ENCODE results near the gene DPP10. TPM values are rescaled to one million over a fixed set of nuclear protein-coding genes. Genes with fewer than 3 reads are reported as not detected.

Gene DPP10
- total and polyA plus RNA-seq, 10 donors = 0.02 TPM; not detected in 9

DNA sequence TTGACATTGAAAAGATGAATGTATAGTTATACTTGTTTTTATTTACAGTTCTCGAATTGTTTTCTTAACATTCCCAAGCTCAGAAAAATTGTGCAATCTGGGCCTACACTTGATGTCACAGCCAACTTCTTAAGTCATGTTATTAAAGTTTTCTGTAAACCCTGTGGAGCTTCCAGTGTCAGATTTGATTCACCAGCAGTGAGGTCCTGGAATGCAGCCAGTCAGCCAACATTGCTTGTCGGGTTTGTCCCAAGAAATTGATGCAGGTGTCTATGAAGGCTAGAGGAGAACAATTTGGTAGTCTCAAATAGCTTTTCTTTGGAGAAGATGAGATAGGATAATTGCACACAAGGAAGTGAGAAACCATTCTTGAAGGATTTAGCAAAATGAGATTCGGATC is 732.2 kb downstream of the DPP10 start:
- no peak for DNase-seq
- H3K27me3 ChIP-seq (replicated peaks in 1 of 7) = no peaks in the 10 kb centered on the region
- no peak overlapping the region for H3K27ac ChIP-seq
- TF ChIP-seq, protein P1, sequence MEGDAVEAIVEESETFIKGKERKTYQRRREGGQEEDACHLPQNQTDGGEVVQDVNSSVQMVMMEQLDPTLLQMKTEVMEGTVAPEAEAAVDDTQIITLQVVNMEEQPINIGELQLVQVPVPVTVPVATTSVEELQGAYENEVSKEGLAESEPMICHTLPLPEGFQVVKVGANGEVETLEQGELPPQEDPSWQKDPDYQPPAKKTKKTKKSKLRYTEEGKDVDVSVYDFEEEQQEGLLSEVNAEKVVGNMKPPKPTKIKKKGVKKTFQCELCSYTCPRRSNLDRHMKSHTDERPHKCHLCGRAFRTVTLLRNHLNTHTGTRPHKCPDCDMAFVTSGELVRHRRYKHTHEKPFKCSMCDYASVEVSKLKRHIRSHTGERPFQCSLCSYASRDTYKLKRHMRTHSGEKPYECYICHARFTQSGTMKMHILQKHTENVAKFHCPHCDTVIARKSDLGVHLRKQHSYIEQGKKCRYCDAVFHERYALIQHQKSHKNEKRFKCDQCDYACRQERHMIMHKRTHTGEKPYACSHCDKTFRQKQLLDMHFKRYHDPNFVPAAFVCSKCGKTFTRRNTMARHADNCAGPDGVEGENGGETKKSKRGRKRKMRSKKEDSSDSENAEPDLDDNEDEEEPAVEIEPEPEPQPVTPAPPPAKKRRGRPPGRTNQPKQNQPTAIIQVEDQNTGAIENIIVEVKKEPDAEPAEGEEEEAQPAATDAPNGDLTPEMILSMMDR (IDR thresholded peaks at IDR 0.05 in 8 of 11, conservative IDR thresholded peaks at IDR 0.05 in 3 of 11) = no peak
- no peak for TF ChIP-seq POLR2AphosphoS5 (IDR thresholded peaks at IDR 0.05)
- TF ChIP-seq POLR2A (IDR thresholded peaks at IDR 0.05) = no peak
- intact Hi-C loops (cut with DNase I; ENCODE audit: low total_unique reads) = no loop called here
- WGBS, 5 donors = 66 to 81% (median 74%) methylated on average over 3 of the region's 3 CpGs
- H3K4me1 ChIP-seq = no peaks in the 10 kb centered on the region
- H3K36me3 ChIP-seq = no peaks in the 10 kb centered on the region
- no peak overlapping the region for H3K4me3 ChIP-seq
- H3K9me3 ChIP-seq = no peaks in the 10 kb centered on the region

DNA sequence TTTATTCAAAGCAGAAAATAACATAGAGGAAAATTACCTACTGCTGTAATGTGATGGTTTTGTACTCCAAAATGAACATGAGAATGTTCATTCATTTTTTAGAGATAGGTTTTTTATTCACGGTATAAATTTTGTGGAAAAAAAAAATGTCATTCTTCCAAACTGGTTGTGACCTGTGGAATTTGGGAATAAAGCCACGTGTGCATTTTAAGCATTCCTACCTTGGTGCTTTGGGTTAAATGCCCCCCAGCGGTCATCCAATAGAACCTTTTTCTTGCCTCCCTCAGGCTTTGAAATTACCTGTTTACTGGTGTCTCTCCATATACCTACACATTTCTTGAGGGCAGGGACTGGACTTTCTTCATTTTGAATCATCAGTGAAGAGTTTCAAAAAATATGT is 740.7 kb downstream of the DPP10 start:
- TF ChIP-seq, protein P1 (IDR thresholded peaks at IDR 0.05 in 8 of 11, conservative IDR thresholded peaks at IDR 0.05 in 3 of 11) = no peak
- no peak for TF ChIP-seq POLR2AphosphoS5 (IDR thresholded peaks at IDR 0.05)
- TF ChIP-seq POLR2A (IDR thresholded peaks at IDR 0.05) = no peak
- 41 to 52% (median 49%) methylated on average over 3 of the region's 3 CpGs for WGBS, 5 donors
- intact Hi-C loops (cut with DNase I; ENCODE audit: low total_unique reads) = no loop called here

DNA sequence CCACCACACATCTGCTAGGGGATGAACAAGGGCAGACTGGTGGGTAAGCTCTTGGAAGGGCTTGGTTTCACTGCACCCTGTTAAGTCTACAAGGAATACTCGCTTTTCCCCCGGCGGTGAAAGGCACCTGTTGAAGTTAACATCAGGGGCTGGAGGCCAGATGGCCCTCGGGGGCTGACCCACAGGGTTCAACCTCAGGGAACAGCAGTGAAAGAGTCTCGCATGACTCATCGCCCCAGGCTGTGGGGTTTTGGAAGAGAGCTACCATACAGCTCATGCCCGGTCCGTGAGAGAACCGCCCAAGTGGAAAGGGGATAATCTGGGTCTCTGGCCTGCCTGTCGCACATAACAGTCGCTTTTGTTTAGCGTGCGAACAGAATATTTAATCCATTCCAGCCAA is 748.0 kb downstream of the DPP10 start:
- no peak for TF ChIP-seq POLR2AphosphoS5 (IDR thresholded peaks at IDR 0.05)
- TF ChIP-seq, protein P1 (IDR thresholded peaks at IDR 0.05 in 8 of 11, conservative IDR thresholded peaks at IDR 0.05 in 3 of 11) = no peak
- Histone ChIP-seq H3K27ac (no peak overlapping the region), H3K4me3 (no peak overlapping the region), H3K9me3 (peaks cover 0 to 15% (median 1%) of the 10 kb centered on the region in 8 donors), H3K27me3 (replicated peaks in 1 of 7) (no peaks in the 10 kb centered on the region), H3K36me3 (no peaks in the 10 kb centered on the region), H3K4me1 (no peaks in the 10 kb centered on the region)
- 88 to 95% (median 90%) methylated on average over 10 to 13 of the region's 13 CpGs for WGBS, 5 donors
- intact Hi-C loops (cut with DNase I; ENCODE audit: low total_unique reads) = no loop called here
- no peak for DNase-seq

More for the DNA sequence above, 740.7 kb downstream of the DPP10 start:
- Histone ChIP-seq H3K36me3 (no peaks in the 10 kb centered on the region), H3K4me3 (no peak overlapping the region), H3K4me1 (no peaks in the 10 kb centered on the region), H3K27ac (no peak overlapping the region), H3K9me3 (peaks cover 0 to 3% (median 0%) of the 10 kb centered on the region in 8 donors), H3K27me3 (replicated peaks in 1 of 7) (no peaks in the 10 kb centered on the region)
- no peak for DNase-seq

DNA sequence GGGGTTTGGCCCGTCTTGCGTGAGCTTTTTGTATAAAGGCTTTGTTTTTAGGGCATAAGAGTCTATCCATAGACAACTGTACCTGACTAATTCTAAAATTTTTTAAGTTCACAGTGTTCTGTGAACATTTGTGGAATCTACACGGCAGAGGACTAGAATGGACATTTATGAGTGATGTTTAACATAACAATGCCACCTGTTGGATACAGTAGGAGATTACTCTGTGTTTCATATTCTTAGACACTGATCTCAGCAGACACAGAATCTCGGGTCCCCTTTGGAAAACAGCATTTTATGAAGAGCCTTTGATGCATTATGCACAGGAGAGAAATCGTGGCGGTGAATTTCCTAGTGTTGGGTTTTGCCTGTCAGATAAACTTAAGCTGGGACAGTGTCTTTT is 752.2 kb downstream of the DPP10 start:
- no peaks in the 10 kb centered on the region for H3K36me3 ChIP-seq
- peaks cover 0 to 9% (median 0%) of the 10 kb centered on the region in 8 donors for H3K9me3 ChIP-seq
- 79 to 86% (median 84%) methylated on average over 6 of the region's 6 CpGs for WGBS, 5 donors
- intact Hi-C loops (cut with DNase I; ENCODE audit: low total_unique reads) = no loop called here
- H3K4me1 ChIP-seq = no peaks in the 10 kb centered on the region
- no peak overlapping the region for H3K27ac ChIP-seq
- H3K27me3 ChIP-seq (replicated peaks in 1 of 7) = no peaks in the 10 kb centered on the region
- TF ChIP-seq POLR2A (IDR thresholded peaks at IDR 0.05) = no peak
- TF ChIP-seq, protein P1 (IDR thresholded peaks at IDR 0.05 in 8 of 11, conservative IDR thresholded peaks at IDR 0.05 in 3 of 11) = no peak
- no peak for TF ChIP-seq POLR2AphosphoS5 (IDR thresholded peaks at IDR 0.05)
- no peak for DNase-seq
- no peak overlapping the region for H3K4me3 ChIP-seq
